Duodenal mucosa (tissue), 2 donors: ENCODE measurements around the gene SPDYC.

Experiments used
- H3K27ac ChIP-seq: one replicate; pipeline ENCODE4 v1.7.0; 2013; ENCODE audit warnings: low read depth, low read length
- H3K27me3 ChIP-seq, 2 donors: one replicate each; pipeline ENCODE4 v1.7.0; 2013; ENCODE audit warnings: low read length in 2 of 2, control low read depth in 1 of 2; ENCODE audit not compliant: insufficient read depth in 2 of 2, control insufficient read depth in 1 of 2
- H3K36me3 ChIP-seq, 2 donors: one replicate each; pipeline ENCODE4 v1.7.0; 2013; ENCODE audit warnings: low read length in 2 of 2, control low read depth in 1 of 2; ENCODE audit not compliant: insufficient read depth in 2 of 2, control insufficient read depth in 1 of 2
- H3K4me1 ChIP-seq, 2 donors: one replicate each; pipeline ENCODE4 v1.7.0; 2013; ENCODE audit warnings: low read length in 2 of 2, control low read depth in 1 of 2; ENCODE audit not compliant: insufficient read depth in 2 of 2, control insufficient read depth in 1 of 2
- H3K4me3 ChIP-seq, 2 donors: one replicate each; pipeline ENCODE4 v1.7.0; 2013; ENCODE audit warnings: low read length in 2 of 2, low read depth in 1 of 2
- H3K9ac ChIP-seq, 2 donors: one replicate each; pipeline ENCODE4 v1.7.0; 2013; ENCODE audit warnings: low read length in 2 of 2, low read depth in 1 of 2
- H3K9me3 ChIP-seq, 2 donors: one replicate each; pipeline ENCODE4 v1.7.0; 2013; ENCODE audit warnings: low read length in 2 of 2, control low read depth in 1 of 2; ENCODE audit not compliant: control insufficient read depth in 1 of 2

Gene SPDYC

DNA sequence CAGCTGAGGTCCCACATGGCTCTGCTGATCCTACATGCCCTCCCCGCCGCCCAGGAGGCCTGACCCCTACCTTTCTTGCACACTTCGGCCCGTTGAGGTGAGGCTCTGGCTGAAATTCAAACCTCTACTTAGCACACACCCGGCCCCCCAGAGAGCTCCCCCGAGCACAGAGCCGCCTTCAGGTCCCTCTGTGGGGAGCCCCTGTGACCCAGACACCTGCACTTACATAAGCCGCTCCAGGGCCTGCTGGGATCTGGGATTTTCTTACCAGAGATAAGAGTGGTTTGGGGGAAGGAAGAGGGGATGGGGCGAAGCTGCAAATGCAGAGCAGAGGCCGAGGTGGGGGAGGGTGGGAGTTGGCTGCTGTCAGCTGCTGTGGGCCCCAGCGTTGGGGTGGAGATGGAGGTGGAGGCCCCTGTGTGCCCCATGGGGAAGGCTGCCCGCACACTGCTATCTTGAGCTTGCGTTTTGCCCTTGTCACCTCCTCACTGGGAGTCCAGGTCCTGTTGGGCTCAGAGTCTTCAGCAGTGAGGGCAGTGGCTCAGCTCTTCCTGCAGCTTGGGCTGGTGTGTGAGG, 42.3 kb downstream of the SPDYC start:
- H3K9me3 ChIP-seq: no peaks in the 10 kb centered on the region

DNA sequence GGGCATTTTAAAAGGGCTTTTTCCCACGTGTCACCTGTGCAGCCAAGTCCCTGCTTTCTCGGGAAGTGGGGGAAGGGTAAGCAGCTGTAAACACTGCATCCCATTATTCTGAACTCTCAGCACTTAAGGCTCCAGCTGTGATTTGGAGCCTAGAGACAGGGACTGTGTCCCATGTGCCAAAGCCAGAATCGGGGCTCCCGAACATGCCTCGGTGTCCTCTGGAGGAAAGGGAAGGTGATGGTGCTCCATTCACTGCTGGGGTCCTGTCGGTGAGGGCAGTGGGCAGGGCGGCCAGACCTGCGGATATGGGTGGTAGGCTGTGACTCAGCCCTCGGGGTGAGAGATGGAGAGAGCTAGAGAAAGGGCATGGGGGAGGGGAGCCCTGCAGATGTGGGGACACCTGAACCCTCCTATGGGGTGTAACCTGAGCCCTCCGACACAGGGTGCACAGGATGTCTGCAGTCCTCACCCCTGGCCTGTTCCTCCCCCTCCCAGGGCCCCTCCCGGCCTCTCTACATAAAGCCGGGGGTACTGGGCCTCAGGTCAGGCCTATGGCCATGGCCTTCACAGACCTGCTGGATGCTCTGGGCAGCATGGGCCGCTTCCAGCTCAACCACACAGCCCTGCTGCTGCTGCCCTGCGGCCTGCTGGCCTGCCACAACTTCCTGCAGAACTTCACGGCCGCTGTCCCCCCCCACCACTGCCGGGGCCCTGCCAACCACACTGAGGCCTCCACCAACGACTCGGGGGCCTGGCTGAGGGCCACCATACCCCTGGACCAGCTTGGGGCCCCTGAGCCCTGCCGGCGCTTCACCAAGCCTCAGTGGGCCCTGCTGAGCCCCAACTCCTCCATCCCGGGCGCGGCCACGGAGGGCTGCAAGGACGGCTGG, 43.5 kb downstream of the SPDYC start:
- Histone ChIP-seq H3K9me3 (no peaks in the 10 kb centered on the region), H3K27ac (no peak overlapping the region), H3K27me3 (no peaks in the 10 kb centered on the region), H3K4me1 (peaks cover 23 to 24% of the 10 kb centered on the region in 2 donors), H3K36me3 (peaks cover 26 to 29% of the 10 kb centered on the region in 2 donors), H3K9ac (no peak overlapping the region), H3K4me3 (no peak overlapping the region)

More for the DNA sequence above, 42.3 kb downstream of the SPDYC start:
- Histone ChIP-seq H3K36me3 (peaks cover 31 to 37% of the 10 kb centered on the region in 2 donors), H3K4me1 (peaks cover 30% of the 10 kb centered on the region in 2 donors), H3K4me3 (no peak overlapping the region), H3K9ac (no peak overlapping the region), H3K27me3 (no peaks in the 10 kb centered on the region), H3K27ac (no peak overlapping the region)

DNA sequence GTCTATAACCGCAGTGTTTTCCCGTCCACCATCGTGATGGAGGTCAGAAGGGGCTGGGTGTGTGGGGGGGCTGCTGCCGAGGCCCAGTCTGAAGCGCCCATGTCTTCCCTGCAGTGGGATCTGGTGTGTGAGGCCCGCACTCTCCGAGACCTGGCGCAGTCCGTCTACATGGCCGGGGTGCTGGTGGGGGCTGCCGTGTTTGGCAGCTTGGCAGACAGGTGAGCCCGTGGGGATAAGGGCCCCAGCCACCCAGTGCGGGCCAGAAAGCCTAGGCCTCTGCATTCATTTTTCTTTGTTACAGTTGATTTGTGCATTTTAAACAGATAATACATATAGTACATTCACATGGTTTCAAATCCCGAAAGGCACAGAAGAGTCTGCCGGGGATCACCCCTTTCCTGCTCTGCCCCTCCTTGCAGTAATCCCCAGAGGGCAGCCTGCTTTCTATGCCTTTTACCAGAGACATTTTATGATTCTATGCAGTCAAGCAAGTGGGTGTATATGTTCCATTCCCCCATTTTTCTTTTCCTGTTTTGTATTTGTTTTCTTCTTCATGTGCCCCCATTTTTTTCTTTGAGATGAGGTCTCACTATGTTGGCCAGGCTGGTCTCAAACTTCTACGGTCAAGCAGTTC, 44.3 kb downstream of the SPDYC start:
- Histone ChIP-seq H3K27ac (no peak overlapping the region), H3K27me3 (no peaks in the 10 kb centered on the region), H3K9me3 (no peaks in the 10 kb centered on the region), H3K4me3 (no peak overlapping the region), H3K4me1 (peaks cover 16 to 19% of the 10 kb centered on the region in 2 donors), H3K36me3 (peaks cover 22 to 23% of the 10 kb centered on the region in 2 donors), H3K9ac (no peak overlapping the region)

DNA sequence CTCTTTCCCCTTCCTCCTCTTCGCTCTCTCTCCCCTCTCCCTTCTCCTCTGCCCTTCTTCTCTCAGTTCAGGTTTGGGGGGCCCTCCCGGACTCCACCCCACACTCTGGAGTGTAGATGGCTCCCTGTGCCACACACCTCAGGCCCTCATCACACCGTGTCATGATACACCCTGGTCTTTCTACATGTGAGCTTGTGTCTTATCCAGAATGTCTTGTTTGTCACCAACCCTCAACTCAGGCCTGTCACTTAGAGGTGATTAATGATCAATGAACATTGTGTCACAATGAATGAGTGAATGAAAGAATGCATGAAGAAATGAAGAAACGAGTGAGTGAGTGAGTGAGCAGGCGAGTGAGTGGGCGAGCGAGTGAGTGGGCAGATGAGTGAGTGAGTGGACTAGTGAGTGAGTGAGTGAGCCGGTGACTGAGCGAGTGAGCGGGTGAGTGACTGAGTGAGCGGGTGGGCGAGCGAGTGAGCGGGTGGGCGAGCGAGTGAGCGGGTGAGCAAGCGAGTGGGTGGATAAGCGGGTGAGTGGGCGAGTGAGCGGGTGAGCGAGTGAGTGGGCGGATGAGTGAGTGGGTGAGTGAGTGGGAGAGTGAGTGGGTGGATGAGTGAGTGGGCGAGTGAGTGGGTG, 45.5 kb downstream of the SPDYC start:
- Histone ChIP-seq H3K4me1 (peaks cover 4 to 6% of the 10 kb centered on the region in 2 donors), H3K27ac (no peak overlapping the region), H3K27me3 (no peaks in the 10 kb centered on the region), H3K4me3 (no peak overlapping the region), H3K36me3 (peaks cover 10 to 11% of the 10 kb centered on the region in 2 donors), H3K9me3 (no peaks in the 10 kb centered on the region), H3K9ac (no peak overlapping the region)

DNA sequence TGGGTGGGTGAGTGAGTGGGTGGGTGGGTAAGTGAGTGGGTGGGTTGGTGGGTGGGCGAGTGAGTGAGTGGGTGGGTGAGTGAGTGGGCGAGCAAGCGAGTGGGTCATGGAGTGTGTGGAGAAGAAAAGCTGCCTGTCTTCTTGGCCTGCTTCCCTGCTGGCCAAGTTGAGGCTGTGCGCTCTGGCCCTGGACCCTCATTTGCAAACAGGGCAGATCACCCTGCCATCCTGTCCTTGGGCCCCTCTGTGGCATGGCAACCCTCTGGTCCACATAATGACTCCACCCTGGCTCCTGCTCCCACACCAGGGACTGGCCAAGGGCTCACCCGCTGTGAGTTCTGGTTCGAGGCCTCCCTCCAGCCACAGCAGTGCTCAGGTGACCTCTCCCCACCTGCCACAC, 46.8 kb downstream of the SPDYC start:
- Histone ChIP-seq H3K36me3 (peaks cover 3 to 4% of the 10 kb centered on the region in 2 donors), H3K9ac (no peak overlapping the region), H3K4me1 (peaks cover 4 to 6% of the 10 kb centered on the region in 2 donors), H3K9me3 (no peaks in the 10 kb centered on the region), H3K4me3 (no peak overlapping the region), H3K27ac (no peak overlapping the region), H3K27me3 (no peaks in the 10 kb centered on the region)

DNA sequence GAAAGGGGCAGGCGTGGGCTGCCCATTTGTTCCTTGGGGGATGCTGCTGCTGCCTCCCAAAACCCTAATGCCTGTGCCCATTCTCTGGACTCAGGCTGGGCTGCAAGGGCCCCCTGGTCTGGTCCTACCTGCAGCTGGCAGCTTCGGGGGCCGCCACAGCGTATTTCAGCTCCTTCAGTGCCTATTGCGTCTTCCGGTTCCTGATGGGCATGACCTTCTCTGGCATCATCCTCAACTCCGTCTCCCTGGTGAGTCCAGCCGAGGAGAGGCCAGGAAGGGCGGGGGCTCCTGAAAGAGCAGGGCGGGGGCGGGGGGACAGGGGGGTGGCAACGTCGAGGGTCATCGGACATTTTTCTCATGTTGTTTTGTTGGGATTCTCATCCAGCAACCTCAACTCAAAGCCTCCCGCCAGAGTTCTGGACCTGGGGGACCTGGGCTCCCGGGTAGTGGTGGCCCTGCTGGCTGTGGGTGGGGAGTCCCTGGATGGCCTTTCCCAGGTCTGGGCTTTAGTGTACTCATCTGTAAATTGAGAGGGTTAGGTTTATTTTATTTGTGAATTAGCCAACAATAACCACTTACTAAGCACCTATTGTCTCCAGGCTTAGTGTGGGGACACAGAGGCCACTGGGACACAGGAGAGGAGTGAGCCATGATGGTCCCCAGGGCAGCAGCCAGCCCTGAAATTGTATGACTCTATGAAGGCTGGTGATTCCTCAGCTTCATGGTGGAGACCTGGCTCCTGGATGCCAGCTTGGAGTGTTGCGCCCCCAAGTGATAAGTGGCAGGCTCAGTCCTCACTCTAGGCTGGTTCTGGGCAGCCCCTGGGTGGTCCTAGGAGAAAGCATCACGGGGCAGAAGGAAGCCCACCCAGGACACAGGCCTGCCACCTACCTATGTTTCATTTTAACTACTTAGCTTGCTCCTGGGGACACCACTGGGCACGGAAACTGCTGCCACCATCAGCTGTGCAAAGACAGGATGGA, 47.7 kb downstream of the SPDYC start:
- no peak overlapping the region for H3K9ac ChIP-seq
- no peak overlapping the region for H3K27ac ChIP-seq
- peaks cover 4 to 6% of the 10 kb centered on the region in 2 donors for H3K4me1 ChIP-seq
- no peaks in the 10 kb centered on the region for H3K27me3 ChIP-seq
- H3K36me3 ChIP-seq: no peaks in the 10 kb centered on the region
- H3K9me3 ChIP-seq: no peaks in the 10 kb centered on the region
- H3K4me3 ChIP-seq: no peak overlapping the region

DNA sequence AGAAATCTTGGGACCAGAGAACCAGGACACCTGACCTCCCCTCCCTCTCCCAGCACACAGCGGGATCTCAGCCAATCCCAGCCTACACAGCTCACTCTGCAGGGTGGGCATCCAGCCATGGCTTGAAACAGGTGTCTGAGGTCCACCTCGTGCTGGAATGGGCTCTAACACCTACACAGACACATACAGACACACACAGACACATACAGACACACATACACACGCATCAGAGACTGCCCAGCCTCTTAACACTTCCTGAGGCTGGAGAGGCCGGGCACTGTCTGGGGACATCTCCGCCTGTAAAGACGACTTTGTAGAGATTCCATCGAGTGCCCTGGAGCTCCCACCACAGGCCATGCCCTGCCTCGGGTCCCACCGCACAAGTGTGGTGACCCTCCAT, 48.4 kb downstream of the SPDYC start:
- Histone ChIP-seq H3K9ac (no peak overlapping the region), H3K9me3 (no peaks in the 10 kb centered on the region), H3K27ac (no peak overlapping the region), H3K27me3 (no peaks in the 10 kb centered on the region), H3K4me3 (no peak overlapping the region), H3K4me1 (peaks cover under 1 to 3% of the 10 kb centered on the region in 2 donors), H3K36me3 (no peaks in the 10 kb centered on the region)

DNA sequence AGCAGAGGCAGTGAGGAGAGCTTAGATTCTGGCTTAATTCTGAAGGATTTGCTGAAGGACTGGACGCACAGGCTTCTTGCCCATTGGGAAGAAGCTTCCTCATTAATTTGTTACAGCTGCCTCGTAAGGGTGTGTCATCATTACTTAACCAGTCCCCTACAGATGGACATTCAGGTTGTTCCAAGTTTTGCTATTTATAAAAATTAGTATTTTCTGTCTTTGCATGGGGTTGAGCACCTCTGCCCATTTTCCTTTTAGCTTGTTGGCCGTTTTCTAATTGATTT, 49.8 kb downstream of the SPDYC start:
- no peaks in the 10 kb centered on the region for H3K4me1 ChIP-seq
- no peaks in the 10 kb centered on the region for H3K9me3 ChIP-seq
- no peak overlapping the region for H3K27ac ChIP-seq
- H3K4me3 ChIP-seq: no peak overlapping the region
- H3K27me3 ChIP-seq: no peaks in the 10 kb centered on the region
- H3K36me3 ChIP-seq: no peaks in the 10 kb centered on the region
- no peak overlapping the region for H3K9ac ChIP-seq

DNA sequence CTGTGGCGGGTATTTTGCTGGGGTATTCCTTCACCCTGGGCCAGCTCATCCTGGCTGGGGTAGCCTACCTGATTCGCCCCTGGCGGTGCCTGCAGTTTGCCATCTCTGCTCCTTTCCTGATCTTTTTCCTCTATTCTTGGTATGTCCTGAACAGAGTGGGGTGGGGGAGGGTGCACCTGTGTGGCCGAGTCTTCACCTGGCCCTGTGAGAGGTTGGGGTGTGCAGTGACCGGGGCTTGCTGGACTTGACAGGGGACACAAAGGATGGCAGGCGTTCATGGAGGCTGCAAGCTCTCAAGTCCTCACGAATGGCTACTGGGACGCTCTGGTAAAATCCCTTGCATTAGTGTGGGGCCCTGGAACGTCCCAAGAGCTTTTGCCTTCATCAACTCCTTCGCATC, 51.0 kb downstream of the SPDYC start:
- Histone ChIP-seq H3K9me3 (no peaks in the 10 kb centered on the region), H3K27ac (no peak overlapping the region), H3K4me3 (no peak overlapping the region), H3K4me1 (peaks cover 3 to 8% of the 10 kb centered on the region in 2 donors), H3K36me3 (no peaks in the 10 kb centered on the region), H3K27me3 (no peaks in the 10 kb centered on the region), H3K9ac (no peak overlapping the region)
